Suppressor macrophage treated with lipopolysaccharide for 1 hour (primary cell): ENCODE results near the gene STRC.
"Not testable (repeated sequence)": the region's sequence is repeated elsewhere in the genome, so short reads cannot be mapped to it uniquely, and the experiment has no call there.

Experiments used
- DNase-seq, 3 donors: peaks; one replicate each; pipeline ENCODE4 v3.0.0-alpha.2; 2020 to 2022

STRC gene

DNA sequence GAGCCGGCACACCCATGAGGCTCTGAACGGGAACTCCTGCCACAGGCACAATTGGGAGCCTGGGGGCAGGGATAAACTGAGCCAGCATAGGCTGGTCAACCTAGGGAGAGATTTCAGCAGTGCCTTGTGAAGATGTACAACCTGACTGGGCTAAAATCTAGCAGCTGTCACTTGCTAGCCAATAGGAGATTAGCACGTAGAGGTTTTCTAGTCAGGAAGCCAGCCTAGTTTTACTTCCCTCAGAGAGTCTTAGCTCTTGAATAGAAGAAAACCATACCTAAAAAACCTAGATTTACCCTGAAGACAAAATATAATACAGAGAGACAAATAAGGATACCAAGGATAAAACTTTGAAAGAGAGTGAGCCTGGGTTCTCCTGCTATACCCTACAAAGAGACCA, 55.8 kb downstream of the STRC start:
- DNase-seq: not testable (repeated sequence)

DNA sequence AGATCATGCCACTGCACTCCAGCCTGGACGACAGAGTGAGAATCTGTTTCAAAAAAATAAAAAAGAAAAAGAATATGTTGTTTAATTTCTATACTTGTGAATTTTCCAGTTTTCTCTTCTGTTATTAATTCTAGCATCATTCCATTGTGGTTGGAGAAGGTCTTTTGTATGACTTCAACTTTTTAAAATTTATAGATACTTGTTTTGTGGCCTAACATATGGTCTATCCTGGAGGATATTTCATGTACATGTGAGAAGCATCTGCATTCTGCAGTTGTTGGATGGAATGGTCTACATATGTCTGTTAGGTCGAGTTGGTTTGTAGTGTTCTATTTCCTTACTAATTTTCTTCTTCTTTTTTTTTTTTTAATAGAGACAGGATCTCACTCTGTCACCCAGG, 65.6 kb downstream of the STRC start:
- no peak for DNase-seq

DNA sequence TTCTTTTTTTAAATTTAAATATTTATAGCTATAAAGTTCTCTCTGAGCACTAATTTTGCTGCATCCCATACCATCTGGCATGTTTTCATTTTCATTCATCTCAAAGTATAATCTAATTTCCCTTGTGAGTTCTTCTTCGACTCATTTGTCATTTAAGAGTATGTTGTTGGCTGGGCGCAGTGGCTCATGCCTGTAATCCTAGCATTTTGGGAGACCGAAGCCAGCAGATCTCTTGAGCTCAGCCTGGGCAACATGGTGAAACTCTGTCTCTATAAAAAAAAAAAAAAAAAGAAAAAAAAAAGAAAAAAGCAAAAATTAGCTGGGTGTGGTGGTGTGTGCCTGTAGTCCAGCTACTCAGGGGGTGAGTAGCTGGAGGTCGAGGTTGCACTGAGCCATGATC, 66.3 kb downstream of the STRC start:
- DNase-seq: no peak

DNA sequence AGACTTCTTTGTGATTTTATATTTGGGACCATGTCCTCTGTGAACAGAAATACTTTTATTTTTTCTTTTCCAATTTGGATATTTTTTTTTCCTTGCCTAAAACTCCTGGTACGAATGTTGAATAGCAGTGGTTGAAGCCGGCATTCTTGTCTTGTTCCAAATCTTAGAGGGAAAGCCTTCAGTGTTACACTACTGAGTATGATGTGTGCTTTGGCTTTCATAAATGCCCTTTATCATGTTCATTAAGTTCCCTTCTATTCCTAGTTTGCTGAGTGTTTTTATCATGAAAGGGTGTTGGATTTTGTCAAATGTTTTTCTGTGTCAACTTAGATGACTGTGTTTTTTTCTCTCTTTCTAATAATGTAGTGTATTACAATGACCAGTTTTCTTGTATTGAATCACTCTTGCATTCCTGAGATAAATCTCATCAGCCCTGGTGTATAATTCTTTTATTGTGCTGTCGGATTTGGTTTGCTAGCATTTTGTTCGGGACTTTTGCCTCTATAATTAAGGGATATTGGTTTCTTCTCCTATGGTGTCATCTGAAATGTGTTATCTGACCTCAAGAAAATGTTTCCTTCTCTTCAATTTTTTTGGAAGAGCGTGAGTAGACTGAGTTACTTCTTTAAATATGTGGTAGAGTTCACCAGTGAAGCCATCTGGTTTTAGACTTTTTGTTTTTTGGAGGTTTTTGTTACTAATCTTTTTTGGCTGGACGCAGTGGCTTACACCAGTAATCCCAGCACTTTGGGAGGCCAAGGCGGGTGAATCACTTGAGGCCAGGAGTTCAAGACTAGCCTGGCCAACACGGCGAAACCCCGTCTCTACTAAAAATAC, 67.9 kb downstream of the STRC start:
- DNase-seq: no peak
